Peyer's patch (tissue), 4 donors: ENCODE results near the gene UBASH3B. TPM values are rescaled to one million over a fixed set of nuclear protein-coding genes. Genes with fewer than 3 reads are reported as not detected.

Experiments used
- DNase-seq, 3 donors: peaks; one replicate each; pipeline ENCODE4 v3.0.0-alpha.2; 2017 to 2019
- H3K27ac ChIP-seq, 4 donors: fragments of 200-600 bp; sonication (generic); one replicate each; pipeline ENCODE4 v1.5.1; 2016 to 2019
- H3K27me3 ChIP-seq, 2 donors: fragments of 200-600 bp; sonication (generic); one replicate each; pipeline ENCODE4 v1.5.1; 2019
- H3K36me3 ChIP-seq, 3 donors: fragments of 200-600 bp; sonication (generic); one replicate each; pipeline ENCODE4 v1.5.1; 2016 to 2019
- H3K4me1 ChIP-seq, 4 donors: fragments of 200-600 bp; sonication (generic); one replicate each; pipeline ENCODE4 v1.5.1; 2016 to 2019
- H3K4me3 ChIP-seq, 4 donors: fragments of 200-600 bp; sonication (generic); 1 replicate in 3 of 4; 2 replicates in 1 of 4; pipeline ENCODE4 v1.5.1; 2016 to 2019; ENCODE audit warnings: mild to moderate bottlenecking in 1 of 4
- H3K9me3 ChIP-seq, 4 donors: fragments of 200-600 bp; sonication (generic); one replicate each; pipeline ENCODE4 v1.5.1; 2016 to 2019; ENCODE audit warnings: mild to moderate bottlenecking in 1 of 4
- CTCF ChIP-seq, 6 experiments: fragments of 450-650 bp in 4 of 6; fragments of 200-600 bp in 2 of 6; sonication (generic) in 1 of 6; IDR thresholded peaks; one replicate each; pipeline ENCODE4 v1.5.1; 2017 to 2019; ENCODE audit warnings: antibody characterized with exemption in 6 of 6, mild to moderate bottlenecking in 3 of 6, moderate library complexity in 1 of 6
- POLR2A ChIP-seq, 2 donors: fragments of 450-650 bp; IDR thresholded peaks; one replicate each; pipeline ENCODE4 v1.5.1; 2017; ENCODE audit warnings: antibody characterized with exemption in 2 of 2, mild to moderate bottlenecking in 2 of 2, moderate library complexity in 2 of 2
- total RNA-seq, 4 donors: library from RNA; depleted of rRNA; stranded (reverse); fragments of >200 nt; gene quantifications; one replicate each; pipeline ENCODE4 v1.1.0, GENCODE V29; 2016

Gene UBASH3B
- total RNA-seq, 4 donors from 2014 or later: 2.3 to 14.9 (median 5.2) TPM

- no peak for DNase-seq
- Histone ChIP-seq H3K36me3 (no peaks in the 10 kb centered on the region), H3K27ac (peak overlapping the region; percentile 44 to 63 (median 58)), H3K4me3 (no peak overlapping the region), H3K9me3 (no peaks in the 10 kb centered on the region), H3K27me3 (no peaks in the 10 kb centered on the region), H3K4me1 (peaks cover 0 to 8% (median 0%) of the 10 kb centered on the region in 4 donors)
- no peak for TF ChIP-seq POLR2A (IDR thresholded peaks at IDR 0.05)
- TF ChIP-seq CTCF (IDR thresholded peaks at IDR 0.05): no peak
These were observed 35.5 kb downstream of the UBASH3B start for GRCh38 chr11:122690801-122691548.

- H3K9me3 ChIP-seq: no peaks in the 10 kb centered on the region
- H3K4me1 ChIP-seq: peaks cover 0 to 8% (median 0%) of the 10 kb centered on the region in 4 donors
- H3K27me3 ChIP-seq: no peaks in the 10 kb centered on the region
- H3K27ac ChIP-seq: peak overlapping the region; percentile 44 to 63 (median 58)
- H3K4me3 ChIP-seq: no peak overlapping the region
- no peaks in the 10 kb centered on the region for H3K36me3 ChIP-seq
- DNase-seq: no peak
- no peak for TF ChIP-seq POLR2A (IDR thresholded peaks at IDR 0.05)
- no peak for TF ChIP-seq CTCF (IDR thresholded peaks at IDR 0.05)
These were observed 36.1 kb downstream of the UBASH3B start for GRCh38 chr11:122691549-122692150.

DNA sequence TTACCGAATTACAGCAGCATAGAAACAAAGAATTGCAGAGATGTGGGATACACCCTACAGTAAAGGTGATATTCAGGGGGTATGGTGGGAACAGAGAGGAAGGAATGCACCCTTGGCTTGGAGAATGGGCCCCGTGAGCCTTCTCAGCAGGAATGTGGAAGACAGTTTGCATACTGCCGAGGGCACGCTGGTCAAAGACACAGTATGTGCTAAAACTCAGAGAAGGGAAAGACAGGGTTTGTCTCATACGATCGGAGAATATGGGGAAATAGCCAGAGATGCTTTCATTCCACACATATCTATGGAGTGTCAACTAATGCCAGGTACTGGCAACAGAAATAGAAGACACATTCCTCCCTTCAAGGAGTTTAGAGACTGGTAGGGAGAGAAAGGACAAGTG is 36.9 kb downstream of the UBASH3B start:
- no peak for DNase-seq
- Histone ChIP-seq H3K27me3 (no peaks in the 10 kb centered on the region), H3K4me3 (no peak overlapping the region), H3K36me3 (no peaks in the 10 kb centered on the region), H3K4me1 (peaks cover 0 to 8% (median 0%) of the 10 kb centered on the region in 4 donors), H3K9me3 (no peaks in the 10 kb centered on the region), H3K27ac (no peak overlapping the region)
- TF ChIP-seq CTCF (IDR thresholded peaks at IDR 0.05): no peak
- TF ChIP-seq POLR2A (IDR thresholded peaks at IDR 0.05): no peak

- Histone ChIP-seq H3K4me1 (peaks cover 0 to 8% (median 4%) of the 10 kb centered on the region in 4 donors), H3K9me3 (no peaks in the 10 kb centered on the region), H3K4me3 (no peak overlapping the region), H3K27ac (no peak overlapping the region), H3K27me3 (no peaks in the 10 kb centered on the region), H3K36me3 (no peaks in the 10 kb centered on the region)
- no peak for DNase-seq
- TF ChIP-seq CTCF (IDR thresholded peaks at IDR 0.05) (no peak), POLR2A (IDR thresholded peaks at IDR 0.05) (no peak)
These were observed 39.6 kb downstream of the UBASH3B start for GRCh38 chr11:122695076-122695615.

- H3K27ac ChIP-seq: peak overlapping the region; percentile 29 to 71 (median 56)
- no peaks in the 10 kb centered on the region for H3K36me3 ChIP-seq
- TF ChIP-seq CTCF (IDR thresholded peaks at IDR 0.05): no peak
- TF ChIP-seq POLR2A (IDR thresholded peaks at IDR 0.05): peak in 1 of 2 donors; percentile 9
These were observed 41.1 kb downstream of the UBASH3B start for GRCh38 chr11:122696662-122697061.

More at GRCh38 chr11:122696662-122697061, 41.1 kb downstream of the UBASH3B start:
- Histone ChIP-seq H3K4me3 (no peak overlapping the region), H3K4me1 (peaks cover 0 to 5% (median 3%) of the 10 kb centered on the region in 4 donors), H3K9me3 (no peaks in the 10 kb centered on the region), H3K27me3 (no peaks in the 10 kb centered on the region)
- peak in 2 of 3 donors; percentile 62 to 81 for DNase-seq
